ENCODE measurements around the gene OR8K3.

OR8K3 gene

DNA sequence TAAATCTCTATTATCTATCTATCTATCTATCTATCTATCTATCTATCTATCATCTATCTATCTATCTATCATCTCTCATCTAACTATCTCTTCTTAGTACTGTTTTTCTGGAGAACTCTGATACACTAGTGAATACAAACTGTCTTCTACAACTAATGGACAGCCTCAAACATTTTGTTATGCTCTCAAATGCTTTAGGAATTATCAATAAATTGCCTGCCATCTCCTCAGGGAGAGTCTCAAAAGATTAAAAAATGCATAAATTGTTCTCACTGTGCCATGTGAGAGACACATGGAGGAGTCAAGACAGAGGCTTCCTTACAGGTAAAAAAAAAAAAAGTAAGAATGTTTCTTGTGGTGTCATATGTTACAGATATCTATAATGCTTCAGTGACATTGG, at the start of gene OR8K3:
Gene OR8K3, plus strand, starts transcription at position 301 of the 400 bp plus-strand sequence. CDS start 3,163 bp downstream, outside the sequence.
- no peak for DNase-seq (ENCODE audit: low read depth)

DNA sequence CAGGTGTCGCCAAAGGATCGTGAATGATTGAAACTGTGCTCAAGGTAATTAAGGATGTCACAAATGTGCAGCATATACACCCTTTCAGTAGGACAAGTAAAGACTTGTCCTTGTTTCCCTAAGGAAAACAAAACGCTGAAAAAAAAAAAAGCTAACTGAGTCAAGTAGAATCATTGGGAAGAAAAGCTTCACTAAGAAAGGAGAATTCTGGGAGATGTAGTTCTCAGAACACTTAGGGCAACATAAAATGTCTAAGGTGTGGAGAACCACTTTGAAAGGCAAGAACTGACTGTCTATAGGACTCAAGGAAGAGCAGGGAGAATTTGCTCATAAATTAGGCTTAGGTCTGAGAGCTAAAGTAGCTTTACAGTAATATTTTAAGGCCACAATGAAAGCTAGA, 43.9 kb upstream of the OR8K3 start:
- no peak for DNase-seq (ENCODE audit: low read depth)

DNA sequence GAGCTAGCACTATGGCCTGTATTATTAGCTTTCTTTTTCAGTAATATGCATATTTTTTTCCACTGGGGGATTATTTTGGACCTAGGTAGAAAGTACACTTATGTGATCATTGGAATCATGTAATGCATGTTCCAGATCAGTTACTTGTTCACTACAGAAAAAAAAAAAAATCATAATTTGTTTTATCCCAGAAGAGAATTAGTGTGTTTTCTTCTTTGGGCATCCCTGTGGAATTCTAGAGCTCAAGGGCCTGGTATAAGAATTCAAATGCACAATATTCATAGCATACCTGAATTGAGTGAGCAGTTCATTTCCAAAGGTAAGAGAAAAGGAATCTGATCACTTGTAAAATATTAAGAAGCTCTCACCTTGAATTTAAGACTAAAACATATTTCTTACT, 41.1 kb upstream of the OR8K3 start, which contains the start of gene OR5T1:
Gene OR5T1, plus strand, starts transcription at position 301 of the 400 bp plus-strand sequence. CDS start 1,485 bp downstream, outside the sequence.
- DNase-seq (ENCODE audit: low read depth): no peak

DNA sequence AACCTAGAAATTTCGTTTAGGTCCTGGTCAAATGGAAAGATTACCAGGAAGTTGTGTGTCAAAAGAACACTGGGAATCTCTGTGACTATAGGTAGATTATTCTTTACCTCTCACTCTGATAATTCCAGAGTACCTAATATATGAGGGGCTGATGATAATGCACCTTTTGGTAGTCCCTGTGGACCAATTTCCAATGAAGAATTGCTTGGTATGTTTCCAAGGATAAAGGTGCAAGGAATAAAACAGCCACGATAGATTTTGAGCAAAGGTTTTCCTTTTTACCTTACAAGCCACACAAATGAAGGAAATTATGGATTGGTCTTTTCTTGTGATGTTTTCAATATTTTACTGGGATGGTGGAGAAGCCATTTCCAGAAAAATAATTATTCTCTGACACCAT, 22.8 kb upstream of the OR8K3 start, which contains the start of gene OR8H1:
Gene OR8H1, minus strand, starts transcription at position 101 of the 400 bp plus-strand sequence. CDS start 1,192 bp downstream, outside the sequence.
- DNase-seq (ENCODE audit: low read depth): no peak

DNA sequence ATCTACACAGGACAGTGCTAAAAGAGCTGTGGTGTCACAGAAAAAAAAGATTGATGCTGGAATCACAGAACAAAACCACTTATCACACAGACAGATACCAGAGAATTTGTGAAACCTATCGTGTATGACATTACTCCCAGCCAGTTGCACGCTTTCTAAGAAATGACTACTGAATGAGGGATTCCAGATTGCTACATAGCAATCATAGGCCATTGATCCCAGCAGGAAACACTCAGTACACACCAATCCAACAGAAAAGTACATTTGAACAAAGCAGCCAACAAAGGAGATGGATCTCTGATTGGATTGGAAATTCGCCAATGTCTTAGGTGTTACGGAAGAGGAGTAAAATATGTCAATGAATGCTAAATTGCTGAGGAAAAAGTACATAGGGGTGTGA, 18.0 kb upstream of the OR8K3 start:
- no peak for DNase-seq (ENCODE audit: low read depth)

DNA sequence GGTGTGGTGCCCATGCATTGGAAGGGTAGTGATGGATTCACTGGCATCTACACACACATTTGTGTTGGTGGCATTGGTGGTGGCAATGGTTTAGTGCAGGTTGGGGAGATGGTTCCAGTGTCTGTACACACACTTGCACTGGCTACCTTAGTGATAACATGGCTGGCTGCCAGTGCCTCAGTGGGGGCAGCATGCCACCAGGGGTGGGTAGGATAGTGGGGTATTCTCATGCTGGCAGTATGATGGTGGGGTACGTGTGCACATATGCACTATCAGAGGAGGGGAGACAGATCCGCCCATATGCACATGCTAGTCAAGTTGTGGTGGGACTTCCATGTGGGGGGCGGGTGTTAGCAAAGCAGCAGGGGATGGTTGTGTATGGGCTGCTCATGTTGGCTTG, 7.1 kb upstream of the OR8K3 start:
- no peak for DNase-seq (ENCODE audit: low read depth)

DNA sequence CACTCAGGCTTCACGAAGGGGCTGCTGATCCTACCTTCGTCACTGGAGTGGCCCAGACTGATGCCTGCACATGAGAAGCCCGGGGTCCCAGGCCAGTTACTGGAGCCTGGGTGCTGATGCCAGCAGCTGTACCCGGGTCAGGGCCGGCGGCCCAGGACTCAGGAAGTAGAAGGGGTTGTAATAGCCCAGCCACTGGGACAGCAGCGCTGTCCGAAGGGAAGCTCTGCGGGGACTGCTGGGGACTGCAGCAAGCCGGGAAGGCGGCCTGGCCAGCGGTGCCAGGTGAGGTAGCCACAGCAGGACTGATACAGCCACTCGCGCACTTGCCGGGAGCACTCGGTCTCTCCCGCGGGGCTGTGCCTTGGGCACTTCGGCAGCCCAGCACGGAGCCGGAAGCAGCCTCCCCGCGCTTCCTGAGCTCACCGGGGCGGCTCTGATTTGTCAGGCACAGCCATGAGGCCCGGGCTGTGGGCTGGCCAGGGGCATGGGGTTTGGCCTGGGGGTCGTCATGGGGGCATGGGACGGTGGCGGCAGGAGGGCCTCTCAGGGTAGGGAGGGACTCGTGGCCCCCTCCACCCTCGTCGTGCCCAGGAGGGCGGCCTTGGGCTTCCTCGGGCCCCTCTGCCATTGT, 17.0 kb downstream of the OR8K3 start:
- DNase-seq (ENCODE audit: low read depth): no peak

DNA sequence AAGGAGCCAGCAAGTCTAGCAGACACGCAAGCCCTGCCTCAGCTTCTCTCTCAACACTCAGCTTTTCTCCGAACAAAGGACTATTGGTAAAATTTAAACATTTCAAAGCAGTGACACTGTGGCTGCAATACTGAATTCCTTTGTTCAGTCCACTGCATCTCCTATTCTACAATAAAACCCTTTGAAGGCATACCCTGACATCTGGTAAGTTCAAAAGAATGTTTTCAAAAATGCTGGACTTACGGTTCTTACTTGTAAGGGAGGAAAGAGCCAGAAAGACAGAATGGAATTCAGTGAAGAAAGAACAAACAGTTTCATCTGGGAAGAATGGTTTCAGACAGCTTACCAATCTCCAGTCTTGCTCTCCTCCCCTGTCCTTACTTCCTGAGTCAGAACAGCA, 18.2 kb downstream of the OR8K3 start:
- no peak for DNase-seq (ENCODE audit: low read depth)

GRCh38 chr11:56340289-56340688, 25.3 kb downstream of the OR8K3 start:
- no peak for DNase-seq (ENCODE audit: low read depth)

DNA sequence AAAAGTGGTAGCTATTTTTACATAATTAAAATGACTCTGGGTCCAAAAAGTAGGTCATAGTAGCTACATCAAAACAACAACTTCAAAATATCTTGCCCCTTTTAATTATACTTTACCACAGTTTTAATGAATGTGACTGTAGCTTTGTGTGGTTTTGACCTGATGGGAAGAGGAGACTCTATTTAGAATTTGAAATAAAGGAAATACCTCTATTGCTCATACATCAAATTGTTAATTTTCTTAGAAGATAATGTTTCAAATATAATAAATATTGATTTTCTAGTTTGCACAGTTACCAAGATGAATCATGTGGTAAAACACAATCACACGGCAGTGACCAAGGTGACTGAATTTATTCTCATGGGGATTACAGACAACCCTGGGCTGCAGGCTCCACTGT, 30.8 kb downstream of the OR8K3 start, which contains the start of gene OR8K1:
Gene OR8K1, plus strand, starts transcription at position 301 of the 400 bp plus-strand sequence. Its CDS starts 0 bp downstream, at position 301.
- no peak for DNase-seq (ENCODE audit: low read depth)

- DNase-seq (ENCODE audit: low read depth): no peak
Measured at GRCh38 chr11:56353991-56354390, 39.0 kb downstream of the OR8K3 start, which contains the start of gene OR8J1. Gene OR8J1 (plus strand): TSS chr11:56354291. CDS start chr11:56360247, 5,956 bp downstream.
